Colonic mucosa (tissue), 4 donors: Measurements from ENCODE around the gene SRCAP. TPM values are rescaled to one million over a fixed set of nuclear protein-coding genes. Genes with fewer than 3 reads are reported as not detected.

Source experiments
- DNase-seq: peaks from one replicate; pipeline ENCODE4 v3.0.0-alpha.2; 2020
- H3K27ac ChIP-seq: fragments of 200-600 bp; one replicate; pipeline ENCODE4 v1.8.0; 2021
- H3K27me3 ChIP-seq: fragments of 200-600 bp; one replicate; pipeline ENCODE4 v1.8.0; 2021
- H3K36me3 ChIP-seq: fragments of 200-600 bp; one replicate; pipeline ENCODE4 v1.8.0; 2021
- H3K4me1 ChIP-seq: fragments of 200-600 bp; one replicate; pipeline ENCODE4 v1.8.0; 2021; ENCODE audit warnings: mild to moderate bottlenecking
- H3K4me3 ChIP-seq: fragments of 200-600 bp; one replicate; pipeline ENCODE4 v1.8.0; 2021
- H3K9ac ChIP-seq, 2 donors: one replicate each; pipeline ENCODE4 v1.7.0; 2013; ENCODE audit warnings: control low read depth in 2 of 2, low read depth in 2 of 2, low read length in 2 of 2
- H3K9me3 ChIP-seq: fragments of 200-600 bp; one replicate; pipeline ENCODE4 v1.8.0; 2021
- intact Hi-C: fragments of 100-400 bp; cut with DNase I; formaldehyde crosslinking; loops from one replicate; pipeline ENCODE4 v1.14.1; 2022
- total RNA-seq, 2 donors: library from RNA; stranded (reverse); fragmentation: NEBNext Ultra II Directional in 1 of 2; extraction: Animal tissue kit (Norgen Biotek cat#: 25700) in 1 of 2; gene quantifications; one replicate each; pipeline ENCODE4 v1.2.1, GENCODE V29; 2021
- TF ChIP-seq, protein P1 (sequence below): fragments of 200-600 bp; IDR thresholded peaks from one replicate; pipeline ENCODE4 v1.8.0; 2022; ENCODE audit warnings: antibody characterized with exemption, mild to moderate bottlenecking
- donor health status: healthy.
- donor health status: DM: no; HTN: no; CAD: no.
- donor health status: DM: no; HTN: no; CAD: no.

The SRCAP gene
- total RNA-seq, 2 donors from 2014 or later, result 44.0 to 79.3 TPM

DNA sequence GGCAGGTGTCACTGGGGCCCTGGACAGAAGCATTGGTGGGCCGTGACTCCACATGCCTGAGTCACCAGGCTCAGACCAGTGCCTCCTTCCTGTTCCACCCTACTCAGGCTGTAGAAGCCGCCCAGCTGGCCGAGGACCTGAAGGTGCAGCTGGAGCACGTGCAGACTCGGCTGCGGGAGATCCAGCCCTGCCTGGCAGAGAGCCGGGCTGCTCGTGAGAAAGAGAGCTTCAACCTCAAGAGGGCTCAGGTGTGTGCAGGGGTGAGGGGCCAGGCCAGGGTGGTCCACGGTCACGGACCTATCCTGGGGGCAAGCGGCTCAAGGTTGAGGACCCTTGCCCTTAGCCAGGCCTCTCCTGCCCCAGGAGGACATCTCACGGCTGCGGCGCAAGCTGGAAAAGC, 72.8 kb downstream of the SRCAP start:
- Histone ChIP-seq H3K27me3 (no peaks in the 10 kb centered on the region), H3K27ac (no peak overlapping the region), H3K4me1 (no peaks in the 10 kb centered on the region), H3K36me3 (peaks cover 25% of the 10 kb centered on the region), H3K4me3 (no peak overlapping the region), H3K9ac (no peak overlapping the region), H3K9me3 (no peaks in the 10 kb centered on the region)
- TF ChIP-seq, protein P1, sequence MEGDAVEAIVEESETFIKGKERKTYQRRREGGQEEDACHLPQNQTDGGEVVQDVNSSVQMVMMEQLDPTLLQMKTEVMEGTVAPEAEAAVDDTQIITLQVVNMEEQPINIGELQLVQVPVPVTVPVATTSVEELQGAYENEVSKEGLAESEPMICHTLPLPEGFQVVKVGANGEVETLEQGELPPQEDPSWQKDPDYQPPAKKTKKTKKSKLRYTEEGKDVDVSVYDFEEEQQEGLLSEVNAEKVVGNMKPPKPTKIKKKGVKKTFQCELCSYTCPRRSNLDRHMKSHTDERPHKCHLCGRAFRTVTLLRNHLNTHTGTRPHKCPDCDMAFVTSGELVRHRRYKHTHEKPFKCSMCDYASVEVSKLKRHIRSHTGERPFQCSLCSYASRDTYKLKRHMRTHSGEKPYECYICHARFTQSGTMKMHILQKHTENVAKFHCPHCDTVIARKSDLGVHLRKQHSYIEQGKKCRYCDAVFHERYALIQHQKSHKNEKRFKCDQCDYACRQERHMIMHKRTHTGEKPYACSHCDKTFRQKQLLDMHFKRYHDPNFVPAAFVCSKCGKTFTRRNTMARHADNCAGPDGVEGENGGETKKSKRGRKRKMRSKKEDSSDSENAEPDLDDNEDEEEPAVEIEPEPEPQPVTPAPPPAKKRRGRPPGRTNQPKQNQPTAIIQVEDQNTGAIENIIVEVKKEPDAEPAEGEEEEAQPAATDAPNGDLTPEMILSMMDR, result no peak
- intact Hi-C loops, result no loop called here
- no peak for DNase-seq

DNA sequence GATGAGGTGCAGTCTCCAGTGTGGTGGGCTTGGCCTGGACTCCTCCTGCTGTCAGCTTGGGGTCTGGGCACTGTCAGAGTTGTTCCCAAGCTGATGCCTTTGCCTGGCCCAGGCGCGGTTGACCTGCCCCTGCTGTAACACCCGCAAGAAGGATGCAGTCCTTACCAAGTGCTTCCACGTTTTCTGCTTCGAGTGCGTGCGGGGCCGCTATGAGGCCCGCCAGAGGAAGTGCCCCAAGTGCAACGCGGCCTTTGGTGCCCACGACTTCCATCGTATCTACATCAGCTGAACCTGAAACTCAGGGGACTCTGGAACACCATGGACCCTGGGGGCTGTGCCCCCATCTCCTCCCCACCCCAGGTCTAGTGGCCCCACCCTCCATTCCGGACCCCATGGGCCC, 74.9 kb downstream of the SRCAP start:
- Histone ChIP-seq H3K9ac (no peak overlapping the region), H3K27me3 (no peaks in the 10 kb centered on the region), H3K4me1 (no peaks in the 10 kb centered on the region), H3K27ac (no peak overlapping the region), H3K4me3 (no peak overlapping the region), H3K36me3 (peaks cover 13% of the 10 kb centered on the region), H3K9me3 (no peaks in the 10 kb centered on the region)
- intact Hi-C loops, result no loop called here
- TF ChIP-seq, protein P1, result no peak
- no peak for DNase-seq

DNA sequence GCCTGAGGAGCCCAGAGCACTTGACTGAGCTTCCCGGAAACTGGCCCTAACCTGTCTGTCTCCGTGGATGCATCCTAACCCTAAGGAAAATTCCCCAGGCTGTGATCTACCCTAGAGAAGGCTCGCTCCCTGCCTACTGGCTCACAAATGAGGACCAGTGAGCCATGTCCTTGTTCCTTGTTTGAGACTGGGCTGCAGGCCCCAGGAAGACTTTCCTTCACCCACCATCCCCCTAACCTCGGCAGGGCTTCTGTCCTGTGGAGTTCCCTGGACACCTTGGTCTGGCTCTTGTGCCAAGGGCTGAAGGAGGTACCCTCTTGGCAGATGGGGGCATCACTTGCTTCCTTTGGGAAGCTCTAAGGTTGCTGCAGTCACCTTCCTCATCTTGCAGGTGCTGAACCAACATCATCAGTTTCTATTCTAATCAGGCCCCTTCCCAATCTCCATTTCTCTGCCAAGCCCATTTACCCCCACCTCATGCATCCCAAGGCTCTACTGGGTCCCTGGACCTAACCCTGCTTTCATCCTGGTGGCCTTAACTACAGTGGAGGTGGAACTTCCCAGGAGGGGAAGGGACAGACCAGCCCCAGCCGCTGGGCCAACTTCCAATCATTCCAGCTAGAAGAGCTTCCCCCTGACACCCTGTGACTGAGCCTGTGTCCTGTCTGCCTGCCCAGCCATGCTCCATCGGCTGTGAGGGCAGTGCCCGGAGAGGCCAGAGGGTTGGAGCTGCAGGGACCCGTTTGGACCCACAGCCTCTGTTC, 75.6 kb downstream of the SRCAP start:
- Histone ChIP-seq H3K36me3 (peaks cover 8% of the 10 kb centered on the region), H3K4me3 (peak overlapping the region; percentile 58), H3K27ac (peak overlapping the region; percentile 70), H3K9me3 (no peaks in the 10 kb centered on the region), H3K4me1 (no peaks in the 10 kb centered on the region), H3K9ac (peak overlapping the region; percentile 50 to 78), H3K27me3 (no peaks in the 10 kb centered on the region)
- no peak for DNase-seq
- intact Hi-C loops, result no loop called here
- TF ChIP-seq, protein P1, result no peak

DNA sequence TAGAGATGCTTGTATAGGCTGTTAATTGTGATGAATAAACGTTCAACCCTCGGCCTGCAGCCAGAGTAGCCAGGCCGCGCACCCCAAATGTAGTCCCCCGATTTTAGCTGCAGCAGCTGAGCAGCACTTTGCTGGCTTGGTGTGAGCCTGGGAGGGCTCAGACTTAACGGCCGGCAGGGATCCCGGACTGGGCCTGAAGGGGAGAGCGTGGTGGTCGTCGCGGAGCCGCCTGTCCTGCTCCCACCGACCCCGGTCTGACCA, 76.1 kb downstream of the SRCAP start:
- H3K9me3 ChIP-seq, result no peaks in the 10 kb centered on the region
- H3K9ac ChIP-seq, result peak overlapping the region; percentile 50 to 78
- H3K27ac ChIP-seq, result peak overlapping the region; percentile 70
- peaks cover 7% of the 10 kb centered on the region for H3K36me3 ChIP-seq
- TF ChIP-seq, protein P1, result no peak
- no peak for DNase-seq
- H3K27me3 ChIP-seq, result no peaks in the 10 kb centered on the region
- peak overlapping the region; percentile 58 for H3K4me3 ChIP-seq
- H3K4me1 ChIP-seq, result no peaks in the 10 kb centered on the region
- intact Hi-C loops, result no loop called here

DNA sequence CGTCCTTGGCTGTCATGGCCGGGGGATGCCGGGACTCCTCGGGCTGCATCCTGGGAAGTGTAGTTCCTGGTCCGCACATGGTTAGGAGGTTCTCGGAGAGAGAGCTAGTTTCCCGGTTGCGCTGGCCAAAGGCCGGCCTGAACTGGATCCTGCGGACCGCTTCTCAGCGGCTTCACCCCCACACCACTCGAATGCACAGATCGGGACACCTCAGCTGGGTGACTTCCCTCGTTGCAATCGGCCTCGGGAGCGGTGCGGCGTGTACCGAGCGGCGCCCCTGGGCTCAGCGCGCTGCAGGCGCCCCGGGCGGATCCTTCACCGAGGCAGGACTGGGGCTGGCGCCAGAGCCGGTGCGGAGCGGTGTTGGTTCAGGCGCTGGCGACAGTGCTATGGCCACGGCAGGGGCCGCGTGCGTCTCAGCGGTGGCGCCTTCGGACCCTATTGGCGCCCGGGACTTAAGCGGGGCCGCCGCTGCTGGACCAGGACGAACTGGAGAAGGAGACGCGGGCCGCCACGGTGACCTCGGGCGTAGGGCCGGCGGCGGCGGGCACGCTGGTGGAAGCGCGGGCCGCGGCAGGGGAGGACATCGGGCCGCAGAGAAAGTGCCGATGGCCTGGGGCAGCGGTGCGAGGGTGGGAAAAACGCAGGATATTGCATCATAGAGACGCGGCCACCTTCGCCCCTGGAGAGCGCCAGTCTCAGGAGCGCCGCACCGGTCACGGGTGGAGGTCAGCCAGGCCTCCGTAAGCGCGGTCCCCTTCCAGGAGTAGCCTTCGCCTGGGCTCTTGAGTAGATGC, 76.6 kb downstream of the SRCAP start:
- DNase-seq, result peak; percentile 91
- intact Hi-C loops, result no loop called here
- peaks cover 7% of the 10 kb centered on the region for H3K36me3 ChIP-seq
- H3K4me3 ChIP-seq, result peak overlapping the region; percentile 58
- H3K4me1 ChIP-seq, result no peaks in the 10 kb centered on the region
- H3K9ac ChIP-seq, result peak overlapping the region; percentile 78 to 86
- peak overlapping the region; percentile 70 for H3K27ac ChIP-seq
- TF ChIP-seq, protein P1, result no peak
- no peaks in the 10 kb centered on the region for H3K27me3 ChIP-seq
- H3K9me3 ChIP-seq, result no peaks in the 10 kb centered on the region
